Muscle layer of duodenum (tissue), 2 donors: ENCODE results near the gene IRS2.
"Not testable (repeated sequence)": the region's sequence is repeated elsewhere in the genome, so short reads cannot be mapped to it uniquely, and the experiment has no call there.

Source experiments
- H3K27ac ChIP-seq: one replicate; pipeline ENCODE4 v1.7.0; 2013; ENCODE audit warnings: mild to moderate bottlenecking, low read length
- H3K27me3 ChIP-seq: one replicate; pipeline ENCODE4 v1.7.0; 2013; ENCODE audit warnings: low read depth, mild to moderate bottlenecking, control low read depth, low read length
- H3K36me3 ChIP-seq, 2 donors: one replicate each; pipeline ENCODE4 v1.7.0; 2013; ENCODE audit warnings: low read length in 2 of 2, control low read depth in 1 of 2, mild to moderate bottlenecking in 1 of 2; ENCODE audit not compliant: insufficient read depth in 2 of 2, control insufficient read depth in 1 of 2
- H3K4me1 ChIP-seq, 2 donors: one replicate each; pipeline ENCODE4 v1.7.0; 2013; ENCODE audit warnings: low read length in 2 of 2, mild to moderate bottlenecking in 2 of 2, control low read depth in 1 of 2, moderate library complexity in 1 of 2; ENCODE audit not compliant: insufficient read depth in 2 of 2, control insufficient read depth in 1 of 2
- H3K4me3 ChIP-seq, 2 donors: one replicate each; pipeline ENCODE4 v1.7.0; 2013; ENCODE audit warnings: low read length in 2 of 2, low read depth in 1 of 2, mild to moderate bottlenecking in 1 of 2
- H3K9me3 ChIP-seq, 2 donors: one replicate each; pipeline ENCODE4 v1.7.0; 2013; ENCODE audit warnings: low read length in 2 of 2, control low read depth in 1 of 2, mild to moderate bottlenecking in 1 of 2; ENCODE audit not compliant: control insufficient read depth in 1 of 2
- donor health status: healthy.

IRS2 gene, protein sequence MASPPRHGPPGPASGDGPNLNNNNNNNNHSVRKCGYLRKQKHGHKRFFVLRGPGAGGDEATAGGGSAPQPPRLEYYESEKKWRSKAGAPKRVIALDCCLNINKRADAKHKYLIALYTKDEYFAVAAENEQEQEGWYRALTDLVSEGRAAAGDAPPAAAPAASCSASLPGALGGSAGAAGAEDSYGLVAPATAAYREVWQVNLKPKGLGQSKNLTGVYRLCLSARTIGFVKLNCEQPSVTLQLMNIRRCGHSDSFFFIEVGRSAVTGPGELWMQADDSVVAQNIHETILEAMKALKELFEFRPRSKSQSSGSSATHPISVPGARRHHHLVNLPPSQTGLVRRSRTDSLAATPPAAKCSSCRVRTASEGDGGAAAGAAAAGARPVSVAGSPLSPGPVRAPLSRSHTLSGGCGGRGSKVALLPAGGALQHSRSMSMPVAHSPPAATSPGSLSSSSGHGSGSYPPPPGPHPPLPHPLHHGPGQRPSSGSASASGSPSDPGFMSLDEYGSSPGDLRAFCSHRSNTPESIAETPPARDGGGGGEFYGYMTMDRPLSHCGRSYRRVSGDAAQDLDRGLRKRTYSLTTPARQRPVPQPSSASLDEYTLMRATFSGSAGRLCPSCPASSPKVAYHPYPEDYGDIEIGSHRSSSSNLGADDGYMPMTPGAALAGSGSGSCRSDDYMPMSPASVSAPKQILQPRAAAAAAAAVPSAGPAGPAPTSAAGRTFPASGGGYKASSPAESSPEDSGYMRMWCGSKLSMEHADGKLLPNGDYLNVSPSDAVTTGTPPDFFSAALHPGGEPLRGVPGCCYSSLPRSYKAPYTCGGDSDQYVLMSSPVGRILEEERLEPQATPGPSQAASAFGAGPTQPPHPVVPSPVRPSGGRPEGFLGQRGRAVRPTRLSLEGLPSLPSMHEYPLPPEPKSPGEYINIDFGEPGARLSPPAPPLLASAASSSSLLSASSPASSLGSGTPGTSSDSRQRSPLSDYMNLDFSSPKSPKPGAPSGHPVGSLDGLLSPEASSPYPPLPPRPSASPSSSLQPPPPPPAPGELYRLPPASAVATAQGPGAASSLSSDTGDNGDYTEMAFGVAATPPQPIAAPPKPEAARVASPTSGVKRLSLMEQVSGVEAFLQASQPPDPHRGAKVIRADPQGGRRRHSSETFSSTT (N-terminal part only)

DNA sequence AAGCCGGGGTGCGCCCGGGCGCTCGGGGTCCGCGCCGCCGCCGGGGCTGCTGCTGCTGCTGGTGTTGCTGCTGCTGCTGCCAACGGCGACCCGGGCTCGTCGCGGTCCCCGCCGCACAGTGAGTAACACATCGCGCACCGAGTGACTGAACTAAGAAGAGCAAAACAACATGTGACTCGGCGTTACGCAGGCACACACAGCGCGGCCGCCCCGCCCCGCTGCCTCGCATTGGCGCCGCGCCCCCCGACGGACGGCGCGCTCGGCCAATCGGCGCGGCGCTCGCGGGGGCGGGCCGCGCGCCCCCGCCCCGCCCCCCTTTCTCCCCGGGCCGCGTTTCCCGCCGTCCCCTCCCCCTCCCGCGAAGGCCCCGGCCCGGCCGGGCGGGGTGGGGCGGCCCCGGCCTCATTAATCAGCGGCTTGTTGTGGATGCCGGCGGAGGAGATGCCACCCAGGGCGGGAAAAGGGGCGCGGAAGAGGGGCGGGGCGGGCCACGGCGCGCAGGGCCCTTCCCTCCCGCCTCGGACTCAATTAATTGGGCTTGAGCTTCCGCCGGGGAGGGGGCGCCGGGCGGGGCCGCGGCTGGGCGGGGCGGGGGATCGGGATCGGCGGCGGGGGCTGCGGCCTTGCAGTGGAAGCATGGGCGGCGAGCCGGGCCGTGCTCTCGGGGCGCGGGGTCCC is at the start of gene IRS2:
TSS of gene IRS2 (minus strand) at position 127 of the 678 bp plus-strand sequence. CDS start 530 bp downstream, outside the sequence.
- H3K4me1 ChIP-seq, result peaks cover 0 to 31% of the 10 kb centered on the region in 2 donors
- peaks cover 0 to 25% of the 10 kb centered on the region in 2 donors for H3K36me3 ChIP-seq
- H3K9me3 ChIP-seq, result no peaks in the 10 kb centered on the region
- no peaks in the 10 kb centered on the region for H3K27me3 ChIP-seq
- peak within 1 kb of the TSS; percentile 56 to 83 for H3K4me3 ChIP-seq
- H3K27ac ChIP-seq, result no peak within 1 kb of the TSS

DNA sequence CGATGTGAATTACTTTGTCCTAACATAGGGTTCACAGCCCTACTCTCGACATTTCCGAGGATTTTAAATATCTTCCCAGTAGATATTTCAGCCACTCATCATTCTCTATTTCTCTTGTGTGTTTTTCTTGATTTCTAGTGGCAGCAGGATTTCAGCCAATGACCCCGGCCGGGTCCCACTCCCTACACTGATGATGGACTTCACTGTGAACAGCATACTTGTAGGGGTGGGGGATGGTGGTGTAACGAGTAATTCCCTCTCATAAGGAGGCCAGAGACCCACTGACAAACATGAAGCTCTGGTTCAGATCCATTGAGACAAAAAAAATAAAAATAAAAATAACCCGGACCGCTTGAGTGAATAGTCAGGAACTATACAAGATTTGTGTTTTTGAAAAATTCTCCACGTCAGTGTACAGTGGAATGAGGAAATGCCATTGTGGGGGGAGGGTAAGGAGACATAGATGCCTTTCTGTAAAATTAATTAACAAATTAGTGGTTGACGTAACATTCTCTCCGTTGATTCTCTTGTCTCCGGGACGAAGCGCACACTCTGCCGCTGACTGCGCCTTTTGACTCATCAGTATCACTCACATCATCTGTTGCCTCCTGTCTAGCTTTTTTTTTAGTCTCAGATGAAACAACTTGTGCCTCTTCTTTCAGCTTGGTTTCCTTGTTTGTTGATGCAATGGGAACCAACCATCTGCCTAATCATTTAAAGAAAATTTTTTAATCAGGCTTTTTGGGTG is 48.8 kb upstream of the IRS2 start:
- no peaks in the 10 kb centered on the region for H3K36me3 ChIP-seq
- no peak overlapping the region for H3K27ac ChIP-seq
- H3K4me1 ChIP-seq, result no peaks in the 10 kb centered on the region
- no peaks in the 10 kb centered on the region for H3K27me3 ChIP-seq
- no peaks in the 10 kb centered on the region for H3K9me3 ChIP-seq
- H3K4me3 ChIP-seq, result no peak overlapping the region

DNA sequence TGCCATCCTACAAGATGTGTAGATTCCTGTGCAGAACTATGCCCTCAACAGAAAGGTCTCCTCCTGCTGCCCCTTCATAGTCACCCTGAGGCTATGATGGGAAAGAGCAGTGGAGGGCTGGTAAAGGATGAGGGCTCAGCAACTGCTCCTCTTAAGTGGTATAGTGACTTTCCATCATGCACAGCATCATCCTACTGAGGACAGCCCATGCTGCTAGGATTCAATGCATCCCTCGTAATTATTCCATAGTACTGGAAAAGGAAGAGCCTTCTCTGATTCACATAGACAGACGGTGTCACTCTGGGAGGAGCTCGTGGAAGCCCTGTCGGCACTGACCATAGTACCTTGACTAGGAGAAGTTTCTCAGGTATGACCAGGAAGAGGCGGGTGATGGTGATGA is 47.6 kb upstream of the IRS2 start:
- H3K27ac ChIP-seq, result no peak overlapping the region
- H3K36me3 ChIP-seq, result no peaks in the 10 kb centered on the region
- no peaks in the 10 kb centered on the region for H3K4me1 ChIP-seq
- H3K9me3 ChIP-seq, result no peaks in the 10 kb centered on the region
- H3K27me3 ChIP-seq, result no peaks in the 10 kb centered on the region
- no peak overlapping the region for H3K4me3 ChIP-seq

DNA sequence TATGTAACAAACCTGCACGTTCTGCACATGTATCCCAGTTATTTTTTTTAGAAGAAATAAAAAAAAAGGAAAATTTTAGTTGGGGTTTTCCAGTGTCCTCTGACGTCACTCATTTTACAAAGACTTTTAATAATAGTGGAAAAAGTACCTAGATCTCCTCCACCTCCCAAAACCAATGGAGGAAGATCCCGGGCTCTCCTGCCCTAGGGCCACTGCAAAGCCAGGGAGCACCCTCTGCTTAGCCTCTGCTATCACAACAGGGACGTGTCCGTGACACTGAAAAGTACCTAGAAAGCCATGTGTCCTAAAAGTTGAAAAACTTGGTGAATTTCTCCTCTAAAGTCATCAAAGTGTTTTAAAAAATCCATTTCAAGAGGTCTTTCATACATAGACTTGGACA is 46.7 kb upstream of the IRS2 start:
- no peaks in the 10 kb centered on the region for H3K4me1 ChIP-seq
- H3K27me3 ChIP-seq, result no peaks in the 10 kb centered on the region
- H3K4me3 ChIP-seq, result no peak overlapping the region

DNA sequence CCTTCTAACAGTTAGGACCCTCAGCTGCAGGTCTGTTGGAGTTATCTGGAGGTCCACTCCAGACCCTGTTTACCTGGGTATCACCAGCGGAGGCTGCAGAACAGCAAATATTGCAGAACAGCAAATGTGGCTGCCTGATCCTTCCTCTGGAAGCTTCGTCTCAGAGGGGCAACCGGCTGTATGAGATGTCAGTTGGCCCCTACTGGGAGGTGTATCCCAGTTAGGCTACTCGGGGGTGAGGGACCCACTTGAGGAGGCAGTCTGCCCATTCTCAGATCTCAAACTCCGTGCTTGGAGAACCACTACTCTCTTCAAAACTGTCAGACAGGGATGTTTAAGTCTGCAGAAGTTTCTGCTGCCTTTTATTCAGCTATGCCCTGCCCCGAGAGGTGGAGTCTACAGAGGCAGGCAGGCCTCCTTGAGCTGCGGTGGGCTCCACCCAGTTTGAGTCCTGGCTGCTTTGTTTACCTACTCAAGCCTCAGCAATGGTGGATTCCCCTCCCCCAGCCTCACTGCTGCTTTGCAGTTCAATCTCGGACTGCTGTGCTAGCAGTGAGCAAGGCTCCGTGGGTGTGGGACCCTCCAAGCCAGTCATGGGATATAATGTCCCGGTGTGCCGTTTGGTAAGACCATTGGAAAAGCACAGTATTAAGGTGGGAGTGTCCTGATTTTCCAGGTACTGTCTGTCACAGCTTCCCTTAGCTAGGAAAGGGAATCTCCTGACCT is 42.4 kb upstream of the IRS2 start:
- not testable (repeated sequence) for H3K36me3 ChIP-seq, H3K9me3 ChIP-seq, H3K27me3 ChIP-seq, H3K4me3 ChIP-seq, H3K27ac ChIP-seq, H3K4me1 ChIP-seq

More for the DNA sequence above, 46.7 kb upstream of the IRS2 start:
- no peaks in the 10 kb centered on the region for H3K36me3 ChIP-seq
- H3K27ac ChIP-seq, result no peak overlapping the region
- H3K9me3 ChIP-seq, result no peaks in the 10 kb centered on the region

DNA sequence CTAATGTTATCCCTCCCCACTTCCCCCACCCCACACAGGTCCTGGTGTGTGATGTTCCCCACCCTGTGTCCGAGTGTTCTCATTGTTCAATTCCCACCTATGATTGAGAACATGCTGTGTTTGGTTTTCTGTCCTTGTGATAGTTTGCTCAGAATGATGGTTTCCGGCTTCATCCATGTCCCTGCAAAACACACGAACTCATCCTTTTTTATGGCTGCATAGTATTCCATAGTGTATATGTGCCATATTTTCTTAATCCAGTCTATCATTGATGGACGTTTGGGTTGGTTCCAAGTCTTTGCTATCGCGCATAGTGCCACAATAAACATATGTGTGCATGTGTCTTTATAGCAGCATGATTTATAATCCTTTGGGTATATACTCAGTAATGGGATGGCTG is 36.8 kb upstream of the IRS2 start:
- H3K36me3 ChIP-seq, H3K9me3 ChIP-seq, H3K27ac ChIP-seq, H3K4me1 ChIP-seq, H3K27me3 ChIP-seq, H3K4me3 ChIP-seq: not testable (repeated sequence)

DNA sequence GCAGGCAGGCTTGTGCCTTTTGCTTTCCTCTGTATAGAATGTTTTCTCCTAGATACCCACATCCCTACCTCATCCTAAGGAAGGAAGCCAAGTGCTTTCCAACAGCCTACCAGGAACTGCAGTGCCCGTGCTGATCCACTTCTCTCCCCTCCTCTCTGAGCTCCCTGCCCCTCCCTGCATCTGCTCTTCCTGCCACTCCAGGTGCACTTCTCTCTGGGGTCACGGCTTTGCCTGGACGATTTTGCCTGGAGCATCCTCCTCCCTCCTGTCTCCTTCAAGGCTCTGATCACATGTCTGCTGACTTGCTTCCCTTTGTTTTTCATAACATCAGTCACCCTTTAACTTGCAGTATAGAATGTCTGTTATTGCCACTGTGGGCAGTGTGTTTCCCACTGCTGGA is 34.7 kb upstream of the IRS2 start:
- Histone ChIP-seq H3K4me1 (no peaks in the 10 kb centered on the region), H3K36me3 (no peaks in the 10 kb centered on the region), H3K4me3 (no peak overlapping the region), H3K27ac (no peak overlapping the region), H3K27me3 (no peaks in the 10 kb centered on the region), H3K9me3 (no peaks in the 10 kb centered on the region)

DNA sequence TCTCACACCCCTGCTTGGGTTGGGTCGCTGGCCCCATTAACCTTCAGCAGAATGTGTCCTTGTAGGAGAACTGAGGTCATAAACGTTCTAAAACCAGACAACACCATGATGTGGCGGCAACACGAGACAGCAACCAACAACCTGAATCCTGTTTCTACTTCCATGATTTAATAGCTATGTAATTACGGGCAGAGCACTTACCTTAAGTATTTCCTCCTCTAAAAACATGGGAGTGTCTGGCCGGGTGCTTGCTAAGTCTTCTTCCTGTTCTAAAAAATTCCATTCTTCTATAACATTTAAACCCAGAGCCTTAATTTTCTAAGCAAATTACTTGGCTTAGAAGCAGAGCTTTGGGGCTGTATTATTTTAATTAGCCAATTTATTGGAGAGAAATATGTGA is 33.5 kb upstream of the IRS2 start:
- no peaks in the 10 kb centered on the region for H3K27me3 ChIP-seq
- no peaks in the 10 kb centered on the region for H3K36me3 ChIP-seq
- H3K9me3 ChIP-seq, result no peaks in the 10 kb centered on the region
- no peaks in the 10 kb centered on the region for H3K4me1 ChIP-seq
- no peak overlapping the region for H3K4me3 ChIP-seq
- no peak overlapping the region for H3K27ac ChIP-seq

DNA sequence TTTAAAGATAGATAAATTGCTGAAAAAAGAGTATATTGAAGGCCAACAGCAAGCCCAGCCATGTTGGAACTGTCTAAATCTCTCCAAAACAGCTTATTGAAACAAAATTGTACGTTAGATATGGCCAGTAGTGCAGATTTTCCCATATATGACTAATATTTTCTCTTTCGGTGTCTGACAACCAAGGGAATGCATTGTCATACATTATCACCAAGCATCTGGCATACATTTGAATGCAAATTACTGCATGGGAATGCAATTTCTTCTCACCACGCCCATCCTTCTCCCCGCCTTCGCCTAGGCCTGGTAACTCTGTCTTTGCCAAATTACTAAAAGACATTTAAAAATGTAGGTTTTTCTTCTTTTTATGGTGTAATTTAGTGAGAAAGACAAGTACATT is 32.5 kb upstream of the IRS2 start:
- no peaks in the 10 kb centered on the region for H3K27me3 ChIP-seq
- H3K36me3 ChIP-seq, result no peaks in the 10 kb centered on the region
- H3K9me3 ChIP-seq, result no peaks in the 10 kb centered on the region
- no peak overlapping the region for H3K27ac ChIP-seq
- H3K4me3 ChIP-seq, result no peak overlapping the region
- H3K4me1 ChIP-seq, result no peaks in the 10 kb centered on the region
